Measurements from ENCODE around the gene CEP131.
A peak's percentile ranks its signal among the peaks of the same experiment; 100 is the strongest.
"Not testable (repeated sequence)": the region's sequence is repeated elsewhere in the genome, so short reads cannot be mapped to it uniquely, and the experiment has no call there.

CEP131 gene

GRCh38 chr17:81151278-81151677 is 71.5 kb downstream of the CEP131 start:
- no peak for DNase-seq (ENCODE audit: low spot score)

GRCh38 chr17:81150377-81151077 is 72.2 kb downstream of the CEP131 start:
- DNase-seq (ENCODE audit: low spot score) = no peak

- no peak for DNase-seq (ENCODE audit: low spot score)
These were observed 73.7 kb downstream of the CEP131 start for GRCh38 chr17:81148986-81149533.

- no peak for DNase-seq (ENCODE audit: low spot score)
These were observed 74.2 kb downstream of the CEP131 start for GRCh38 chr17:81148571-81148970.

- no peak for DNase-seq (ENCODE audit: low spot score)
These were observed 75.1 kb downstream of the CEP131 start for GRCh38 chr17:81147701-81148100.

- DNase-seq (ENCODE audit: low spot score) = not testable (repeated sequence)
These were observed 76.6 kb downstream of the CEP131 start for GRCh38 chr17:81146208-81146607.

- no peak for DNase-seq (ENCODE audit: low spot score)
These were observed 78.4 kb downstream of the CEP131 start for GRCh38 chr17:81144423-81144781.

GRCh38 chr17:81143717-81144422 is 78.9 kb downstream of the CEP131 start:
- no peak for DNase-seq (ENCODE audit: low spot score)

GRCh38 chr17:81143200-81143527 is 79.6 kb downstream of the CEP131 start:
- no peak for DNase-seq (ENCODE audit: low spot score)

GRCh38 chr17:81142301-81143199 is 80.2 kb downstream of the CEP131 start:
- DNase-seq (ENCODE audit: low spot score) = peak; percentile 98

GRCh38 chr17:81140695-81141094 is 82.1 kb downstream of the CEP131 start:
- DNase-seq (ENCODE audit: low spot score) = no peak

- no peak for DNase-seq (ENCODE audit: low spot score)
These were observed 82.7 kb downstream of the CEP131 start for GRCh38 chr17:81140018-81140417.

All from HuH-7 (cell line).